Measurements from ENCODE around the gene SMYD3. TPM values are rescaled to one million over a fixed set of nuclear protein-coding genes. Genes with fewer than 3 reads are reported as not detected.

Gene SMYD3
- total RNA-seq, 1 experiment from 2014 or later = 25.5 TPM

DNA sequence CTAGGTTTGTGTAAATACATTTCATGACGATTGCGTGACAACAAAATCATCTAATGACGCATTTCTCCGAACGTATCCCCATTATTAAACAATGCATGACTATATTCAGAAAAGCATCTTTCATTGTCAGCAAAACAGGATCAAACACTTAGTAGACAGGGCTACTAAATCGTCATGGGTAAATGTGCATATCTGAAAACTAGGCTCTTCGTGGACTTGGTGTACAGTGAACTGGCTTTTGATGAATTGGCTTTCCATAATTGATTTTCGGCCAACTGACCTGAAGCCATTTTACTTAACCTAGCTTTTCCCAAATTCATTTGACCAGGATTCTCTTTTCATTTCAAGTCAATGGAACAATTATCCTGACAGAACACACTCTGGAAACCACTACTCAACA, 665.0 kb downstream of the SMYD3 start:
- Histone ChIP-seq H3K23ac (ENCODE audit: insufficient read length, low read depth, low read length) (no peak overlapping the region), H4K5ac (ENCODE audit: insufficient read length, low read depth, low read length) (no peak overlapping the region), H4K91ac (ENCODE audit: insufficient read length, low read depth, low read length) (no peak overlapping the region), H3T11ph (ENCODE audit: low read length) (no peak overlapping the region), H2BK12ac (ENCODE audit: insufficient read length, low read depth, low read length) (no peak overlapping the region), H3K27me3 (ENCODE audit: insufficient read depth, low read length) (no peaks in the 10 kb centered on the region), H3K9ac (ENCODE audit: extremely low read depth, insufficient read length, low read length) (no peak overlapping the region), H3K4me2 (ENCODE audit: insufficient read depth, insufficient read length, low read length) (no peak overlapping the region), H4K20me1 (ENCODE audit: control insufficient read depth, insufficient read depth, insufficient read length) (no peaks in the 10 kb centered on the region), H3K4me1 (ENCODE audit: insufficient read depth, low read length) (peaks cover 3% of the 10 kb centered on the region; the same call in 1 of the 2 replicates), H2AFZ (ENCODE audit: low read length) (no peak overlapping the region), H3K79me2 (ENCODE audit: insufficient read depth, low read length) (no peaks in the 10 kb centered on the region), H2AK5ac (ENCODE audit: insufficient read length, low read length) (no peak overlapping the region), H2BK120ac (ENCODE audit: low read depth, low read length, poor library complexity, severe bottlenecking) (no peak overlapping the region), H3K56ac (ENCODE audit: insufficient read length, low read depth, low read length) (no peak overlapping the region), H2BK5ac (ENCODE audit: insufficient read length, low read length) (no peak overlapping the region), H4K8ac (replicated peaks; ENCODE audit: insufficient read length, low read depth, low read length) (no peak overlapping the region), H3K23me2 (ENCODE audit: insufficient read length, low read depth, low read length, poor library complexity, severe bottlenecking) (no peaks in the 10 kb centered on the region), H3K4ac (ENCODE audit: low read depth, low read length) (no peak overlapping the region), H3K79me1 (ENCODE audit: insufficient read depth, low read depth, low read length, poor library complexity, severe bottlenecking) (no peaks in the 10 kb centered on the region), H2BK15ac (ENCODE audit: low read depth, low read length) (no peak overlapping the region), H3K27ac (ENCODE audit: insufficient read length, low read depth, low read length) (no peak overlapping the region), H3K14ac (ENCODE audit: insufficient read depth, low read length) (no peak overlapping the region), H3K18ac (ENCODE audit: insufficient read length, low read depth, low read length) (no peak overlapping the region), H3K9me3 (ENCODE audit: control insufficient read depth, low read depth, low read length) (no peaks in the 10 kb centered on the region), H2BK20ac (ENCODE audit: low read depth, low read length, poor library complexity, severe bottlenecking) (no peak overlapping the region)
- no peak for DNase-seq
- no peaks in the 10 kb centered on the region for H3K9me3 Mint-ChIP-seq
- no peak overlapping the region for H3K27ac Mint-ChIP-seq
- H3K4me3 Mint-ChIP-seq = no peak overlapping the region
- no peaks in the 10 kb centered on the region for H3K27me3 Mint-ChIP-seq (ENCODE audit: low read depth)
- no CpG with 5 or more reads among the region's 8 CpGs for WGBS (ENCODE audit: extremely low coverage, insufficient read length, low lambda C conversion rate)
- H3K4me1 Mint-ChIP-seq = peaks cover 5 to 9% of the 10 kb centered on the region in 2 experiments; a peak in 3 of 4 replicates
- TF ChIP-seq, protein P1, sequence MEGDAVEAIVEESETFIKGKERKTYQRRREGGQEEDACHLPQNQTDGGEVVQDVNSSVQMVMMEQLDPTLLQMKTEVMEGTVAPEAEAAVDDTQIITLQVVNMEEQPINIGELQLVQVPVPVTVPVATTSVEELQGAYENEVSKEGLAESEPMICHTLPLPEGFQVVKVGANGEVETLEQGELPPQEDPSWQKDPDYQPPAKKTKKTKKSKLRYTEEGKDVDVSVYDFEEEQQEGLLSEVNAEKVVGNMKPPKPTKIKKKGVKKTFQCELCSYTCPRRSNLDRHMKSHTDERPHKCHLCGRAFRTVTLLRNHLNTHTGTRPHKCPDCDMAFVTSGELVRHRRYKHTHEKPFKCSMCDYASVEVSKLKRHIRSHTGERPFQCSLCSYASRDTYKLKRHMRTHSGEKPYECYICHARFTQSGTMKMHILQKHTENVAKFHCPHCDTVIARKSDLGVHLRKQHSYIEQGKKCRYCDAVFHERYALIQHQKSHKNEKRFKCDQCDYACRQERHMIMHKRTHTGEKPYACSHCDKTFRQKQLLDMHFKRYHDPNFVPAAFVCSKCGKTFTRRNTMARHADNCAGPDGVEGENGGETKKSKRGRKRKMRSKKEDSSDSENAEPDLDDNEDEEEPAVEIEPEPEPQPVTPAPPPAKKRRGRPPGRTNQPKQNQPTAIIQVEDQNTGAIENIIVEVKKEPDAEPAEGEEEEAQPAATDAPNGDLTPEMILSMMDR (conservative IDR thresholded peaks at IDR 0.05) = no peak
- no peaks in the 10 kb centered on the region for H3K36me3 Mint-ChIP-seq (ENCODE audit: insufficient read depth in 1 of 3, low read depth in 3 of 3)

Data from H9 (cell line).